Heart right ventricle (tissue), 16 donors: ENCODE data around the gene SCGB1D2. TPM values are rescaled to one million over a fixed set of nuclear protein-coding genes. Genes with fewer than 3 reads are reported as not detected.

Experiments used
- ATAC-seq, 8 donors: fragments of 200-7000 bp; cut with Tn5 transposase; one replicate each; pipeline ENCODE4 v1.9.1; 2020; ENCODE audit warnings: mild to moderate bottlenecking in 8 of 8, moderate library complexity in 8 of 8, moderate number of reproducible peaks in 1 of 8
- DNase-seq, 2 donors: peaks; one replicate each; pipeline ENCODE4 v3.0.0-alpha.2; 2020
- H3K27ac ChIP-seq, 10 donors: fragments of 200-600 bp; sonication (generic) in 2 of 10; one replicate each; pipeline versions ENCODE4 v1.5.0 to v1.8.0; 2020 to 2022; ENCODE audit warnings: mild to moderate bottlenecking in 3 of 10
- H3K27me3 ChIP-seq, 7 donors: fragments of 200-600 bp; one replicate each; pipeline ENCODE4 v1.8.0; 2021 to 2022; ENCODE audit warnings: mild to moderate bottlenecking in 2 of 7
- H3K36me3 ChIP-seq, 9 donors: fragments of 200-600 bp; sonication (generic) in 1 of 9; one replicate each; pipeline versions ENCODE4 v1.5.0 to v1.8.0; 2020 to 2022; ENCODE audit warnings: mild to moderate bottlenecking in 2 of 9
- H3K4me1 ChIP-seq, 9 donors: fragments of 200-600 bp; sonication (generic) in 1 of 9; one replicate each; pipeline versions ENCODE4 v1.5.0 to v1.8.0; 2020 to 2022; ENCODE audit warnings: mild to moderate bottlenecking in 4 of 9
- H3K4me3 ChIP-seq, 10 donors: fragments of 200-600 bp; sonication (generic) in 2 of 10; one replicate each; pipeline versions ENCODE4 v1.5.0 to v1.8.0; 2020 to 2022; ENCODE audit warnings: mild to moderate bottlenecking in 7 of 10, moderate library complexity in 2 of 10
- H3K9me3 ChIP-seq, 11 donors: fragments of 200-600 bp in 10 of 11; sonication (generic) in 2 of 11; one replicate each; pipeline versions ENCODE4 v1.5.0 to v1.8.0; 2013 to 2022; ENCODE audit warnings: mild to moderate bottlenecking in 2 of 11, control low read depth in 1 of 11, moderate library complexity in 1 of 11
- WGBS, 2 donors: extraction: QIAGEN DNeasy Blood & Tissue Kit; methylation state at CpG; one replicate each; pipeline ENCODE4 v1.1.7; 2013; ENCODE audit warnings: inconsistent platforms in 1 of 2; 5-methylcytosine and 5-hydroxymethylcytosine counted together
- intact Hi-C, 10 donors: fragments of 100-400 bp; cut with DNase I; formaldehyde crosslinking; loops; one replicate each; pipeline versions ENCODE4 v1.11.1 to v1.14.2; 2022
- polyA plus RNA-seq, 2 donors: library from polyadenylated mRNA; stranded (reverse); fragments of 200-250 nt; gene quantifications; one replicate each; pipeline ENCODE4 v1.2.3, GENCODE V29; 2013
- total RNA-seq, 10 donors: library from RNA; stranded (reverse); fragmentation: NEBNext Ultra II Directional in 3 of 10; extraction: Animal tissue kit (Norgen Biotek cat#: 25700) in 3 of 10; gene quantifications; one replicate each; pipeline versions ENCODE4 v1.2.1 to v1.2.4, GENCODE V29; 2021 to 2023
- TF ChIP-seq, protein P1 (sequence below), 9 donors: fragments of 200-600 bp; sonication (generic) in 2 of 9; IDR thresholded peaks; one replicate each; pipeline versions ENCODE4 v1.5.0 to v1.8.0; 2021 to 2022; ENCODE audit warnings: antibody characterized with exemption in 9 of 9, mild to moderate bottlenecking in 5 of 9, moderate library complexity in 1 of 9
- donor health status: Arrhythmogenic right ventricular cardiomyopathy.
- donor health status: ischemic (EF 13 %, LVEDD 7.1; RV severe dilation, severe dysfunction).
- donor health status: healthy with polysubstance abuse.
- donor health status: DM: no; HTN: yes; CAD: no.
- donor health status: DM: no; HTN: no; CAD: no.
- donor health status: ischemic (EF 25% LVEDD 6.9; RV normal size, moderate dysfunction).
- donor health status: ischemic (EF 25% LVEDD 5.7; RV mildly dilated, moderate dysfunction).
- donor health status: healthy.
- donor health status: DM: yes; HTN: yes; CAD: no.
- donor health status: Ischemic cardiomyopathy.
- donor health status: ischemic (EF 35%, LVEDD 5.7; RV mildly dilated, moderate dysfunction).
- donor health status: nonischemic (EF 11% LVEDD 7.7; RV severe dilation, severe dysfunction).
- donor health status: DM: yes; HTN: yes; CAD: no.
- donor health status: PGD.
- donor health status: ischemic (EF 29% LVEDD 5.4; RV normal size, mild dysfunction).
- donor health status: nonischemic (EF 23%, LVEDD 6.1; RV moderate dilation, normal function).

Gene SCGB1D2
- total and polyA plus RNA-seq, 12 donors = 0.64 to 6.1 (median 1.8) TPM; not detected in 3

DNA sequence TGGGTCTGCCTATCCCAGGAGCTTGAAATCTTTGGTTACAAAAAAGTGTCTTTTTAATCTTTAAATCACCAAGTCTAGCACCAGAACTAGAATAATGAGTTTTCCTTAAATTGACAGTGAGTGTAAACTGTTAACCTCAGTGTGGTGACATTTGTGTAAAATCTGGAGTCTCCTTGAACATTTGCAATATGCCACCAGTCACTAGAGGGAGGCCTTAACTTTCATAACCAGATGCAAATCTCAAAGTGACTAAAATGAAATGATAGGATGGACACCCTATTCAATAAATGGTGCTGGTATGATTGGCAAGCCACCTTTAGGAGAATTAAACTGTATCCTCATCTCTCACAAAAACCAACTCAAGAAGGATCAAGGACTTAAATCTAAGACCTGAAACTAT is 8.3 kb upstream of the SCGB1D2 start:
- Histone ChIP-seq H3K36me3 (no peaks in the 10 kb centered on the region), H3K4me3 (no peak overlapping the region), H3K27me3 (peaks cover 0 to 33% (median 20%) of the 10 kb centered on the region in 7 donors), H3K4me1 (no peaks in the 10 kb centered on the region), H3K27ac (no peak overlapping the region), H3K9me3 (no peaks in the 10 kb centered on the region)
- DNase-seq = no peak
- TF ChIP-seq, protein P1, sequence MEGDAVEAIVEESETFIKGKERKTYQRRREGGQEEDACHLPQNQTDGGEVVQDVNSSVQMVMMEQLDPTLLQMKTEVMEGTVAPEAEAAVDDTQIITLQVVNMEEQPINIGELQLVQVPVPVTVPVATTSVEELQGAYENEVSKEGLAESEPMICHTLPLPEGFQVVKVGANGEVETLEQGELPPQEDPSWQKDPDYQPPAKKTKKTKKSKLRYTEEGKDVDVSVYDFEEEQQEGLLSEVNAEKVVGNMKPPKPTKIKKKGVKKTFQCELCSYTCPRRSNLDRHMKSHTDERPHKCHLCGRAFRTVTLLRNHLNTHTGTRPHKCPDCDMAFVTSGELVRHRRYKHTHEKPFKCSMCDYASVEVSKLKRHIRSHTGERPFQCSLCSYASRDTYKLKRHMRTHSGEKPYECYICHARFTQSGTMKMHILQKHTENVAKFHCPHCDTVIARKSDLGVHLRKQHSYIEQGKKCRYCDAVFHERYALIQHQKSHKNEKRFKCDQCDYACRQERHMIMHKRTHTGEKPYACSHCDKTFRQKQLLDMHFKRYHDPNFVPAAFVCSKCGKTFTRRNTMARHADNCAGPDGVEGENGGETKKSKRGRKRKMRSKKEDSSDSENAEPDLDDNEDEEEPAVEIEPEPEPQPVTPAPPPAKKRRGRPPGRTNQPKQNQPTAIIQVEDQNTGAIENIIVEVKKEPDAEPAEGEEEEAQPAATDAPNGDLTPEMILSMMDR (IDR thresholded peaks at IDR 0.05) = no peak
- intact Hi-C loops = no loop called here
- ATAC-seq = no peak

DNA sequence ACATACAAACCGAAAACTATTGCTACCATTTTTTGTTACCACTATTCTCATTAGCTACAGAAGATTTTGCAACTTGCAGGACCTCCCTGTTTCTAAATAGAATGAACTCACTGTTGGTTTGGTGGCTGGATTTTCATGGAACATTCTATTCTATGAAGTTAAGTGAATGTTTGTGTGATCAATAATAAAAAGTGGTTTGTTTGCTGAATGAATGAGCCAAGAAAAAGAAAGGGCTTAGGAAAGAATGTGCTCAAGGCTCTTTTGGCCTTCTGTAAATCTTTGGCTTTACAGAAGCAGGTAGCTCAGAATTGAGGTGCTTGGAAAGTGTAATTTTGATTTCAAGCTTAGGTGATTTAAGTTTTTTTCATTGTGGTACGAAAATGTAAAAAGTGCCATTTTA is 5.9 kb upstream of the SCGB1D2 start:
- H3K27ac ChIP-seq = no peak overlapping the region
- H3K4me1 ChIP-seq = no peaks in the 10 kb centered on the region
- WGBS, 2 donors = 75% methylated on average over 2 of the region's 2 CpGs
- DNase-seq (no peak), ATAC-seq (no peak)
- H3K36me3 ChIP-seq = no peaks in the 10 kb centered on the region
- H3K27me3 ChIP-seq = peaks cover 0 to 39% (median 20%) of the 10 kb centered on the region in 7 donors
- H3K4me3 ChIP-seq = no peak overlapping the region
- intact Hi-C loops = no loop called here
- no peaks in the 10 kb centered on the region for H3K9me3 ChIP-seq
- TF ChIP-seq, protein P1 (IDR thresholded peaks at IDR 0.05) = no peak

DNA sequence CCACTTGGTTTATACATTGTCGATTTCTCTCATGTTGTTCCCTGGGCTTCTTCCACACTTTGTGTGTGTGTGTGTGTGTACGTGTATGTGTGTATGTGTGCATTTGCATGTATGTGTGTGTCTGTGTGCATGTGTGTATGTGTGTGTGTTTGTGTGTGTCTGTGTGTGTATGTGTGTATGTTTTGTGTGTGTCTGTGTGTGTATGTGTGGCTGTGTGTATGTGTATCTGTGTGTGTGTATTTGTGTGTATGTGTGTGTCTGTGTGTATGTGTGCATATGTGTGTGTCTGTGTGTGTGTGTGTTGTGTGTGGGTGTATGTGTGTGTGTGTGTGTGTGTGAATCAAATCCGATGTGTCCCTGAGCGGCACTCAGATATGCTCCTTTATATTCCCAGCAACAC is 4.5 kb upstream of the SCGB1D2 start:
- H3K4me1 ChIP-seq = no peaks in the 10 kb centered on the region
- H3K27ac ChIP-seq = no peak overlapping the region
- DNase-seq (no peak), ATAC-seq (no peak)
- H3K27me3 ChIP-seq = peaks cover 0 to 37% (median 16%) of the 10 kb centered on the region in 7 donors
- no peaks in the 10 kb centered on the region for H3K9me3 ChIP-seq
- intact Hi-C loops = no loop called here
- TF ChIP-seq, protein P1 (IDR thresholded peaks at IDR 0.05) = no peak
- H3K4me3 ChIP-seq = no peak overlapping the region
- H3K36me3 ChIP-seq = no peaks in the 10 kb centered on the region
- WGBS, 2 donors = 69 to 72% methylated on average over 4 of the region's 4 CpGs

DNA sequence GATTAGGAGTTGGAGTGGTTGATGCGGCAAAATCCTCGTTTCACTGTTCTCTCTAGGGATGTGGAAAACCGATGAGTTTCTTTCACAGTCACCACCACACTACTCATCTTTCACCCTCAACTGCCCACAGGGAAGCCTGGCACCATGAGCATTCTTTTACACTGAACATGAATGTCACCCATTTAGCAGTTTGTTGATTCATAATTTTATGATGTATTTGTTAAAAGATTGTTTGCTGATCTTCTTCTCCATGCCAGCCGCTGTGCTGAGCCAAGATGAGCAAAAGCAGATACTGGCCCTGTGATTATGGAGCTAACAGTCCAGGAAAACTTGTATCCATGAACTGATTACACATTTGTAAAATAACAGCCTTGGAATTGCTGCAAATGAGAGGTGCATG is 3.9 kb upstream of the SCGB1D2 start:
- DNase-seq = no peak
- WGBS, 2 donors = 78 to 83% methylated on average over 4 of the region's 4 CpGs
- TF ChIP-seq, protein P1 (IDR thresholded peaks at IDR 0.05) = no peak
- ATAC-seq = no peak
- Histone ChIP-seq H3K4me3 (no peak overlapping the region), H3K27me3 (peaks cover 0 to 32% (median 10%) of the 10 kb centered on the region in 7 donors), H3K27ac (no peak overlapping the region), H3K36me3 (no peaks in the 10 kb centered on the region), H3K4me1 (no peaks in the 10 kb centered on the region), H3K9me3 (no peaks in the 10 kb centered on the region)
- intact Hi-C loops = no loop called here
